ENCODE measurements around the gene NPAT. TPM values are rescaled to one million over a fixed set of nuclear protein-coding genes. Genes with fewer than 3 reads are reported as not detected.

Gene NPAT
- total RNA-seq (2021; ENCODE audit: unreplicated experiment), result 14.9 TPM
- polyA plus RNA-seq (2012), result 1.9 and 3.5 TPM in 2 replicates
- Bru-seq, nascent RNA, result percentile 82 among the genes with signal in this experiment
- BruChase-seq, experiment 1, labeled RNA remaining after a 6-hour chase, result percentile 68 among the genes with signal in this experiment
- BruChase-seq, experiment 2, labeled RNA remaining after a 2-hour chase, result percentile 78 among the genes with signal in this experiment
- long read RNA-seq, partial matches to known transcripts, result 10 of 14 reads
- long read RNA-seq, other reads (novel, unspliced or antisense), result 4 of 14 reads

DNA sequence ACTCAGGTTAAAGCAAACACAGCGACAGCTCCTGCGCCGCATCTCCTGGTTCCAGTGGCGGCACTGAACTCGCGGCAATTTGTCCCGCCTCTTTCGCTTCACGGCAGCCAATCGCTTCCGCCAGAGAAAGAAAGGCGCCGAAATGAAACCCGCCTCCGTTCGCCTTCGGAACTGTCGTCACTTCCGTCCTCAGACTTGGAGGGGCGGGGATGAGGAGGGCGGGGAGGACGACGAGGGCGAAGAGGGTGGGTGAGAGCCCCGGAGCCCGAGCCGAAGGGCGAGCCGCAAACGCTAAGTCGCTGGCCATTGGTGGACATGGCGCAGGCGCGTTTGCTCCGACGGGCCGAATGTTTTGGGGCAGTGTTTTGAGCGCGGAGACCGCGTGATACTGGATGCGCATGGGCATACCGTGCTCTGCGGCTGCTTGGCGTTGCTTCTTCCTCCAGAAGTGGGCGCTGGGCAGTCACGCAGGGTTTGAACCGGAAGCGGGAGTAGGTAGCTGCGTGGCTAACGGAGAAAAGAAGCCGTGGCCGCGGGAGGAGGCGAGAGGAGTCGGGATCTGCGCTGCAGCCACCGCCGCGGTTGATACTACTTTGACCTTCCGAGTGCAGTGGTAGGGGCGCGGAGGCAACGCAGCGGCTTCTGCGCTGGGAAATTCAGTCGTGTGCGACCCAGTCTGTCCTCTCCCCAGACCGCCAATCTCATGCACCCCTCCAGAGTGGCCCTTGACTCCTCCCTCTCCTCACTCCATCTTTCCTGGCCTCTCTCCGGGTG is at the start of gene NPAT, which contains the start of gene ATM:
Gene NPAT (minus strand): TSS at position 65 of the 774 bp plus-strand sequence. CDS start 102 bp downstream, outside the sequence.
Gene ATM (plus strand): TSS at position 494 of the 774 bp plus-strand sequence. CDS start 4,558 bp downstream, outside the sequence.
- Histone ChIP-seq H3K4me3 (replicated peaks in 1 of 2; ENCODE audit: low read depth in 1 of 2, low read length in 2 of 2) (peak within 1 kb of the TSS; percentile 86 to 90), H3K4me1 (ENCODE audit: control insufficient read depth in 1 of 2, insufficient read depth in 2 of 2, low read length in 2 of 2) (peaks cover 6 to 22% of the 10 kb centered on the region in 2 experiments; a peak in 3 of 4 replicates), H4K20me1 (ENCODE audit: insufficient read depth) (no peaks in the 10 kb centered on the region; the same call in 1 of the 2 replicates), H3K9me2 (ENCODE audit: insufficient read depth) (no peaks in the 10 kb centered on the region), H3K36me3 (ENCODE audit: control insufficient read depth in 1 of 2, insufficient read depth in 2 of 2, low read length in 2 of 2) (peaks cover 0 to 3% of the 10 kb centered on the region in 2 experiments; a peak in 2 of 4 replicates), H3K27ac (ENCODE audit: low read depth, low read length) (peak within 1 kb of the TSS; percentile 80), H3K27me3 (ENCODE audit: insufficient read depth, low read length) (no peaks in the 10 kb centered on the region), H3K4me2 (ENCODE audit: low read length) (peak within 1 kb of the TSS; percentile 88), H3K9me3 (ENCODE audit: control insufficient read depth in 1 of 2, insufficient read depth in 1 of 2, low read depth in 1 of 2, low read length in 2 of 2) (no peaks in the 10 kb centered on the region), H2AFZ (ENCODE audit: low read depth, low read length, poor library complexity, severe bottlenecking) (peak within 1 kb of the TSS; percentile 57), H3K79me2 (ENCODE audit: insufficient read depth, low read length) (peaks cover 84% of the 10 kb centered on the region), H3K9ac (ENCODE audit: low read length) (peak within 1 kb of the TSS; percentile 85)
- ChIA-PET CTCF (interaction anchor here (0.6 to 2.5 kb wide), 7 partner anchors 9 to 427 kb away, joined by 3 to 14 read pairs (median 5); no protein-coding TSS in a partner anchor), POLR2A (interaction anchor here (0.6 kb wide), 1 partner anchor 393 kb away, joined by 3 read pairs; no protein-coding TSS in a partner anchor), RAD21 (ENCODE audit: low non-redundant PET in 1 of 2, low total read pairs in 2 of 2, uncharacterized antibody in 2 of 2, unreplicated experiment in 2 of 2) (no interaction called here)
- intact Hi-C loops (cut with micrococcal nuclease), result loop anchor here (1.0 to 2.0 kb wide), 2 partner anchors 104 to 426 kb away; no protein-coding TSS in a partner anchor
- no TSS peak for BruUV-seq (replicated peaks)
- DNase-seq (ENCODE audit: low read depth, low spot score) (peak; percentile 98), ATAC-seq (peak; percentile 93)
- TF ChIP-seq EZH2phosphoT487 (IDR thresholded peaks at IDR 0.05; ENCODE audit: borderline replicate concordance) (no peak), EZH2 (IDR thresholded peaks at IDR 0.05) (no peak), SRF (IDR thresholded peaks at IDR 0.05; ENCODE audit: low read depth) (no peak), JUND (IDR thresholded peaks at IDR 0.05) (no peak), POLR2AphosphoS5 (IDR thresholded peaks at IDR 0.05; ENCODE audit: low read depth, low read length) (peak; percentile 90), RAD21 (IDR thresholded peaks at IDR 0.05; ENCODE audit: low read depth) (peak; percentile 83), SP1 (IDR thresholded peaks at IDR 0.05; ENCODE audit: low read depth) (peak; percentile 72; the same call in 1 of the 2 replicates), FOSL1 (IDR thresholded peaks at IDR 0.05; ENCODE audit: low read depth) (no peak), EGR1 (IDR thresholded peaks at IDR 0.05; ENCODE audit: low read depth) (no peak), POLR2A (IDR thresholded peaks at IDR 0.05; ENCODE audit: borderline replicate concordance, extremely low read depth, insufficient read depth, insufficient read length) (peak; percentile 62), YY1 (IDR thresholded peaks at IDR 0.05; ENCODE audit: extremely low read depth, insufficient replicate concordance, low read depth, low read length) (peak; percentile 33), TCF7L2 (IDR thresholded peaks at IDR 0.05; ENCODE audit: borderline replicate concordance, extremely low read depth, insufficient read depth, insufficient read length) (peak; percentile 57), ZNF274 (IDR thresholded peaks at IDR 0.05; ENCODE audit: low read depth, low read length) (no peak), CBX3 (IDR thresholded peaks at IDR 0.05; ENCODE audit: low read depth) (no peak)
- TF ChIP-seq, protein P1, sequence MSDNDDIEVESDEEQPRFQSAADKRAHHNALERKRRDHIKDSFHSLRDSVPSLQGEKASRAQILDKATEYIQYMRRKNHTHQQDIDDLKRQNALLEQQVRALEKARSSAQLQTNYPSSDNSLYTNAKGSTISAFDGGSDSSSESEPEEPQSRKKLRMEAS (IDR thresholded peaks at IDR 0.05), result peak; percentile 95
- TF ChIP-seq, protein P2, sequence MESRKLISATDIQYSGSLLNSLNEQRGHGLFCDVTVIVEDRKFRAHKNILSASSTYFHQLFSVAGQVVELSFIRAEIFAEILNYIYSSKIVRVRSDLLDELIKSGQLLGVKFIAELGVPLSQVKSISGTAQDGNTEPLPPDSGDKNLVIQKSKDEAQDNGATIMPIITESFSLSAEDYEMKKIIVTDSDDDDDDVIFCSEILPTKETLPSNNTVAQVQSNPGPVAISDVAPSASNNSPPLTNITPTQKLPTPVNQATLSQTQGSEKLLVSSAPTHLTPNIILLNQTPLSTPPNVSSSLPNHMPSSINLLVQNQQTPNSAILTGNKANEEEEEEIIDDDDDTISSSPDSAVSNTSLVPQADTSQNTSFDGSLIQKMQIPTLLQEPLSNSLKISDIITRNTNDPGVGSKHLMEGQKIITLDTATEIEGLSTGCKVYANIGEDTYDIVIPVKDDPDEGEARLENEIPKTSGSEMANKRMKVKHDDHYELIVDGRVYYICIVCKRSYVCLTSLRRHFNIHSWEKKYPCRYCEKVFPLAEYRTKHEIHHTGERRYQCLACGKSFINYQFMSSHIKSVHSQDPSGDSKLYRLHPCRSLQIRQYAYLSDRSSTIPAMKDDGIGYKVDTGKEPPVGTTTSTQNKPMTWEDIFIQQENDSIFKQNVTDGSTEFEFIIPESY (IDR thresholded peaks at IDR 0.05; ENCODE audit: extremely low read depth, insufficient replicate concordance, low read length), result peak; percentile 64
- TF ChIP-seq, protein P3, sequence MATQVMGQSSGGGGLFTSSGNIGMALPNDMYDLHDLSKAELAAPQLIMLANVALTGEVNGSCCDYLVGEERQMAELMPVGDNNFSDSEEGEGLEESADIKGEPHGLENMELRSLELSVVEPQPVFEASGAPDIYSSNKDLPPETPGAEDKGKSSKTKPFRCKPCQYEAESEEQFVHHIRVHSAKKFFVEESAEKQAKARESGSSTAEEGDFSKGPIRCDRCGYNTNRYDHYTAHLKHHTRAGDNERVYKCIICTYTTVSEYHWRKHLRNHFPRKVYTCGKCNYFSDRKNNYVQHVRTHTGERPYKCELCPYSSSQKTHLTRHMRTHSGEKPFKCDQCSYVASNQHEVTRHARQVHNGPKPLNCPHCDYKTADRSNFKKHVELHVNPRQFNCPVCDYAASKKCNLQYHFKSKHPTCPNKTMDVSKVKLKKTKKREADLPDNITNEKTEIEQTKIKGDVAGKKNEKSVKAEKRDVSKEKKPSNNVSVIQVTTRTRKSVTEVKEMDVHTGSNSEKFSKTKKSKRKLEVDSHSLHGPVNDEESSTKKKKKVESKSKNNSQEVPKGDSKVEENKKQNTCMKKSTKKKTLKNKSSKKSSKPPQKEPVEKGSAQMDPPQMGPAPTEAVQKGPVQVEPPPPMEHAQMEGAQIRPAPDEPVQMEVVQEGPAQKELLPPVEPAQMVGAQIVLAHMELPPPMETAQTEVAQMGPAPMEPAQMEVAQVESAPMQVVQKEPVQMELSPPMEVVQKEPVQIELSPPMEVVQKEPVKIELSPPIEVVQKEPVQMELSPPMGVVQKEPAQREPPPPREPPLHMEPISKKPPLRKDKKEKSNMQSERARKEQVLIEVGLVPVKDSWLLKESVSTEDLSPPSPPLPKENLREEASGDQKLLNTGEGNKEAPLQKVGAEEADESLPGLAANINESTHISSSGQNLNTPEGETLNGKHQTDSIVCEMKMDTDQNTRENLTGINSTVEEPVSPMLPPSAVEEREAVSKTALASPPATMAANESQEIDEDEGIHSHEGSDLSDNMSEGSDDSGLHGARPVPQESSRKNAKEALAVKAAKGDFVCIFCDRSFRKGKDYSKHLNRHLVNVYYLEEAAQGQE (IDR thresholded peaks at IDR 0.05; ENCODE audit: low read depth), result no peak
- TF ChIP-seq, protein P4, sequence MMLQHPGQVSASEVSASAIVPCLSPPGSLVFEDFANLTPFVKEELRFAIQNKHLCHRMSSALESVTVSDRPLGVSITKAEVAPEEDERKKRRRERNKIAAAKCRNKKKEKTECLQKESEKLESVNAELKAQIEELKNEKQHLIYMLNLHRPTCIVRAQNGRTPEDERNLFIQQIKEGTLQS (IDR thresholded peaks at IDR 0.05), result no peak
